ENCODE data around the gene THRB. TPM values are rescaled to one million over a fixed set of nuclear protein-coding genes. Genes with fewer than 3 reads are reported as not detected.

The THRB gene
- total and polyA plus RNA-seq, 9 of the 15 experiments (the other 6 are each of a cell fraction or from before 2014, with no cell fraction given): 1.7 to 14.9 (median 6.9) TPM

DNA sequence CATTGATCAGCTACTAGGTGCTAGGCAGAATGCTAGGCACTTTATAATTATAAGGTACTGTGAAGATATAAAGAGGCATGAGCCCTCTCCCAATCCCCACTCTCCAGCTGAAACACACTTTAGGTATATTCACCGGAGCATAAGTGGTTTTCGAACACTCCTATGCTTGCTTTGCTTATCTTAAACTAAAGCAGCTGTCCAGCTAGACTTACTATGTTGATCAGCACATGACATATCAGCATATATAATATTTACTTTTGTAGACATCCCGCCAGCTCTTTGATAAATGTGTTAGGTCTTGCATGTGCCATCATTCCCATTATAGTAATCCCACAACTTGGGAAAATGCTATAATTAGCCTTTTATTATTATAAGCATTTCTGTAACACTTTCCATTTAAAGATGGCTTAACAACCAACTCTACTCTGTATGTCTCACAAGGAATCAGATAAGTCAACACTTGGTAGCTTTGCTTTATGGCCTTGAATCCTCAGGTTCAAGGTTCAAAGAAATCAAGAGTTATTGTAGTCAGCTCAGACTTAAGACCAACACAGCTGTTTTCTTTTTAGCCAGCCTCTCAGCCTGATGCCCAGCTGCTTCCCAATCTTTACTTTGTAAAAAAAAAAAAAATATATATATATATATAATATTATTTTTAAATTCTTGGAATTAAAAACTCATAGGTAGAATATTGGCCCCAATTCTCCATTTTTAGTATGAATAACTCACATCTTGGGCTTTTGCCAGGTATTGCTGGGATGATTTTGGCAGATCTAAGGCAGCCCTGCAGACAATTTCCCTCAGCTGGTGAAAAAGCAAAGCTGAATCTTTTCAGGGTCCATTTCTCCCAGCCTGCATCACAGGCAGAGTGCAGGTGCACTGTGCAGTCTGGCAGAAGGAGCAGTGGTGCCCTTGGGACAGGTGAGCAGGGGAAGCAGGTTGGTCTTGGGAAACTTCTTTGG lies 104.2 kb downstream of the THRB start:
- Histone ChIP-seq H3K27ac (ENCODE audit: extremely low read depth, low read depth, low read length) (no peak overlapping the region), H3K9ac (ENCODE audit: insufficient read depth in 1 of 2, low read depth in 2 of 2, low read length in 2 of 2) (no peak overlapping the region), H3K9me3 (replicated peaks; ENCODE audit: control insufficient read depth, insufficient read depth, low read depth, low read length) (no peaks in the 10 kb centered on the region), H3K4me1 (replicated peaks in 1 of 2; ENCODE audit: control insufficient read depth in 2 of 2, insufficient read depth in 2 of 2, low read length in 2 of 2) (no peaks in the 10 kb centered on the region; a peak in 1 of 5 replicates), H3K9me1 (ENCODE audit: control insufficient read depth, insufficient read depth, low read length) (no peaks in the 10 kb centered on the region), H3K4me2 (ENCODE audit: insufficient read depth, low read length) (no peak overlapping the region), H3K27me3 (ENCODE audit: control insufficient read depth in 2 of 2, insufficient read depth in 2 of 2, low read length in 2 of 2) (no peaks in the 10 kb centered on the region), H2AFZ (ENCODE audit: low read depth, low read length) (no peak overlapping the region), H3K36me3 (ENCODE audit: control insufficient read depth, insufficient read depth, low read length) (no peaks in the 10 kb centered on the region), H4K20me1 (replicated peaks; ENCODE audit: control insufficient read depth, insufficient read depth, low read length) (no peaks in the 10 kb centered on the region), H3K4me3 (no peak overlapping the region), H3K79me2 (ENCODE audit: control insufficient read depth, insufficient read depth, low read length) (no peaks in the 10 kb centered on the region)
- TF ChIP-seq PHB2 (IDR thresholded peaks at IDR 0.05; ENCODE audit: low read depth) (no peak), CCAR2 (IDR thresholded peaks at IDR 0.05; ENCODE audit: low read depth, low read length) (no peak), NCOA4 (IDR thresholded peaks at IDR 0.05; ENCODE audit: partially characterized antibody) (no peak), PHF21A (IDR thresholded peaks at IDR 0.05; ENCODE audit: borderline replicate concordance, low read depth) (no peak), HOMEZ (CRISPR knock-in tag; IDR thresholded peaks at IDR 0.05) (no peak), SUPT5H (IDR thresholded peaks at IDR 0.05) (no peak), SP2 (IDR thresholded peaks at IDR 0.05; ENCODE audit: extremely low read depth, low read depth, low read length, poor library complexity, severe bottlenecking) (no peak), ZNF282 (CRISPR knock-in tag; IDR thresholded peaks at IDR 0.05) (no peak), FOXM1 (IDR thresholded peaks at IDR 0.05; ENCODE audit: low read depth) (no peak), FOXM1 (CRISPR knock-in tag; IDR thresholded peaks at IDR 0.05; ENCODE audit: low read depth) (no peak), KLF1 (tag; IDR thresholded peaks at IDR 0.05) (no peak), SRSF9 (IDR thresholded peaks at IDR 0.05; ENCODE audit: borderline replicate concordance, low read depth, low read length) (no peak), HDAC1 (IDR thresholded peaks at IDR 0.05) (no peak), ZNF707 (CRISPR knock-in tag; conservative IDR thresholded peaks at IDR 0.05) (no peak)
- TF ChIP-seq, protein P1, sequence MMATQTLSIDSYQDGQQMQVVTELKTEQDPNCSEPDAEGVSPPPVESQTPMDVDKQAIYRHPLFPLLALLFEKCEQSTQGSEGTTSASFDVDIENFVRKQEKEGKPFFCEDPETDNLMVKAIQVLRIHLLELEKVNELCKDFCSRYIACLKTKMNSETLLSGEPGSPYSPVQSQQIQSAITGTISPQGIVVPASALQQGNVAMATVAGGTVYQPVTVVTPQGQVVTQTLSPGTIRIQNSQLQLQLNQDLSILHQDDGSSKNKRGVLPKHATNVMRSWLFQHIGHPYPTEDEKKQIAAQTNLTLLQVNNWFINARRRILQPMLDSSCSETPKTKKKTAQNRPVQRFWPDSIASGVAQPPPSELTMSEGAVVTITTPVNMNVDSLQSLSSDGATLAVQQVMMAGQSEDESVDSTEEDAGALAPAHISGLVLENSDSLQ (IDR thresholded peaks at IDR 0.05): no peak
- intact Hi-C loops (cut with micrococcal nuclease): no loop called here
- no peak for FAIRE-seq
- in situ Hi-C loops (cut with MboI): no loop called here
- no peak for DNase-seq (ENCODE audit: extremely low read depth in 1 of 4, low spot score in 3 of 4)
- ATAC-seq: no peak
- WGBS (ENCODE audit: insufficient coverage, low coverage, missing lambda C conversion rate): 55% methylated on average over 3 of the region's 3 CpGs
- BruUV-seq (replicated peaks): no TSS peak
- ChIA-PET CTCF (ENCODE audit: low intra/inter-chr PET ratio) (no interaction called here), POLR2A (interaction anchor here (0.5 to 1.6 kb wide), 6 partner anchors 9 to 441 kb away, joined by 3 to 5 read pairs (median 4); no protein-coding TSS in a partner anchor)

Measured in K562 (cell line).